HG03575 (cell line): ENCODE data around the gene SLC7A5.
"Not testable (repeated sequence)": the region's sequence is repeated elsewhere in the genome, so short reads cannot be mapped to it uniquely, and the experiment has no call there.

Experiments
- ATAC-seq: cut with Tn5 transposase; IDR thresholded peaks from one replicate; pipeline ENCODE4 v1.9.1; 2021; ENCODE audit not compliant: unreplicated experiment, insufficient number of reproducible peaks, low FRiP score; ENCODE audit errors: extremely low read depth

The SLC7A5 gene

DNA sequence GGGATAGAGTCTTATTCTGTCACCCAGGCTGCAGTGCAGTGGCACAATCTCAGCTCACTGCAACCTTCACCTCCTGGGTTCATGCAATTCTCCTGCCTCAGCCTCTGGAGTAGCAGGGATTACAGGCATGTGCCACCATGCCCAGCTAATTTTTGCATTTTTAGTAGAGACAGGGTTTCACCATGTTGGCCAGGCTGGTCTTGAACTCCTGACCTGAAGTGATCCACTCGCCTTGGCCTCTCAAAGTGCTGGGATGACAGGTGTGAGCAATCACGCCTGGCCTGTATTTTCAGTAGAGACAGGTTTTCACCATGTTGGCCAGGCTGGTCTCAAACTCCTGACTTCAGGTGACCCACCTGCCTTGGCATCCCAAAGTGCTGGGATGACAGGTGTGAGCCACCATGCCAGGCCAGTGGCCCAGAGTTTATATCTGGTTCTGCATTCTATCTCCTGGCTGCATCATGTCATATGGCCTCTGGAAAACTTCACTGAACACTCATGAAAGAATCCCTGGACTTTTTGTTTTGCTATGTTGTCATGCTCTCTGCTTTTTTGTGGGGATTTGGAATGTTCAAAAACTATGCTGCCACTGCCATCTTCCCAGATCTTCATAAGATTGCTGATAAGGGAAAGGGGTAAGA is 81.7 kb downstream of the SLC7A5 start:
- ATAC-seq = not testable (repeated sequence)

DNA sequence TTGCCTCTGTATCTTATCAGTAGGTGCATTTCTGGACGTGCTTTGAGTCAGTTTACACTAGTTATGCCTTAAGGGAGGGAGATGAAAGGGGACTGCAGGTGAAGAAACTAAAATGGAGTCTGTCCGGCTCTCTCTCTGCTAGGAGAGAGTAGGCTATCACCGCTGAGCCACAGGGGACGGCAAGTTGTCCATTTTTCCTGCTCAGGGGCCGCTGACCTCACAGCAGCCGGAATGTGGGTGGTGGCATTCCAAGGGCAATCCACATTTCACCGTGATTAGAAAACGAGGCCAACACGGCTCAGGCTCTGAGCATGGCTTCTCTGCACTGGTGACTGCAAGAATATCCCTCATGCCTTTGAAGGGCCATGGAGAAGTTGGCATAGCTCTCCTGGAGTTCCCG is 84.5 kb downstream of the SLC7A5 start:
- ATAC-seq = no peak

DNA sequence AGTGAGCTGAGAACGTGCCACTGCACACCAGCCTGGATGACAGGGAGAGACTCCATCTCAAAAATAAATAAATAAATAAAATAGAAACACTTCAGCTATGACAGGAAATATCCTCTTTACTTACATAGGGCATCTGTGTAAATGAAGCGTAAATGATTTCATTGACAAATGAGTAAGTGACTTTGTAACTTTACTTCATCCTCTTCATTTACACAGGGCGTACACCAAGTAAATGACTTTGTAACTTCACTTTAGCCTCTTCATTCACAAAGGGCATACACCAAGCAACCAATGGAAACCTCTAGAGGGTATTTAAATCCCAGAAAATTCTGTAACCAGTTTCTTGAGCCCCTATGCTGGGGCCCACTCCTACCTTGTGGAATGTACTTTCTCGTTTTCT is 87.3 kb downstream of the SLC7A5 start:
- ATAC-seq = no peak

DNA sequence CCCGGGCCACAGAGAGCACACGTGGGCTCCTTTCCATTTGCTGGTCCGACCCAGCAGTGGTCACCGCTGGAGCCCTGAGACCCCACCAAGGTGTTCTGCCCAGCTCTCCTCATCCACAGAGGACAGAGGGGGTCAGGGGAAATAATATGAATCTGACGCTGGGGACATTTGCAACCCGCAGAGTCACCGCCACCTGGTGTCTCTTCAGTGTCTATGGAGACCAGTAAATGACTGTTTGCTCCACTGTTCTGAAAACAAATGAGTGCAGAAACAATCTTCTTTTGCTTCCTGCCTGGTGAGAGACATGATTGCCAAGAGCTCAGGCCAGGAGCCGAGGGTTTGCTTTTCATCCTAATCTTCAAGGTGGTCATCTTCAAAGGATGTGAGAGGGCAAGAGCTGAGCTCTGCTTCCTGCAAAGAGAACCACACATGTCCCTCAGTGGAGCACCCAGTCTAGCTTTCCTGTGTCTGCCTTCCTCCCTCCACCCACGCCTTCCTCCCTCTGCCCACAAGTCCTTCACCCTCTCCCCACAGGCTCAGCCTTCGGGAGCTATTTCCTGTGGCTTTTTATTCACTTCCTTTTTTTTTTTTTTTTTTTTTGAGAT is 88.8 kb downstream of the SLC7A5 start:
- no peak for ATAC-seq
